ENCODE measurements around the gene DNAJC8.
A peak's percentile ranks its signal among the peaks of the same experiment; 100 is the strongest.

Gene DNAJC8

GRCh38 chr1:28249866-28250295, 17.1 kb upstream of the DNAJC8 start:
- no peak for DNase-seq (ENCODE audit: low spot score)

GRCh38 chr1:28249013-28249865, 16.4 kb upstream of the DNAJC8 start:
- DNase-seq (ENCODE audit: low spot score) = no peak

- DNase-seq (ENCODE audit: low spot score) = peak; percentile 83
These were observed 15.6 kb upstream of the DNAJC8 start for GRCh38 chr1:28248273-28249012.

GRCh38 chr1:28247612-28248272, 14.9 kb upstream of the DNAJC8 start:
- DNase-seq (ENCODE audit: low spot score) = no peak

GRCh38 chr1:28246427-28246832, 13.6 kb upstream of the DNAJC8 start:
- DNase-seq (ENCODE audit: low spot score) = no peak

DNA sequence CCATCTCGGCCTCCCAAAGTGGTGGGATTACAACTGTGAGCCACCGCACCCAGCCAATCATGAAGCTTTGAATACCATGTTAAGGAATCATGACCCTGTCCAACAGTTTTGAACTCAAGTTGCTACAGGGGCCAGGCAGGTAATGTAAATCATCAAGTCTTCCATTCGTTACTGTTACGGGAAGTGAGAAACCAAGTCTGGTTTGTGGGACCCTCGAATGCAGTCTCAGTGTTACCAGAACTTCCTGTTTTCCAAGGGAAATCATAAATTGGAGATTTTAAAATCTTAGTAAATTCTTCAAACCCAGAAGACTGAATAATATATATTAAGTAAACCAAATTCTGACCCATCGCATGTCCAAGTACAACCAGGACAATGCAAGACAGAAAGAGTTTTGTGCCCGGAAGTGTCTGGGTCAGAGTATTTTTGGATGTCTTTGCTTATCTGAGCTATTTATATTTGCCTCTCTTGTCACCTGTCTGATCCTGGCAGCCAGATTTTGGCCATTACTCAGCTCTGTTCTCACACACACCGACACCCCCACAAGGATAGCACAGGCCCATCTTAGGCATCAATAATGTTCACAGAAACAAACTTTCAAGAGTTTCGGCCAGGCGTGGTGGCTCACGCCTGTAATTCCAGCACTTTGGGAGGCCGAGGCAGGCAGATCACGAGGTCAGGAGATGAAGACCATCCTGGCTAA, 11.9 kb upstream of the DNAJC8 start:
- DNase-seq (ENCODE audit: low spot score) = no peak

DNA sequence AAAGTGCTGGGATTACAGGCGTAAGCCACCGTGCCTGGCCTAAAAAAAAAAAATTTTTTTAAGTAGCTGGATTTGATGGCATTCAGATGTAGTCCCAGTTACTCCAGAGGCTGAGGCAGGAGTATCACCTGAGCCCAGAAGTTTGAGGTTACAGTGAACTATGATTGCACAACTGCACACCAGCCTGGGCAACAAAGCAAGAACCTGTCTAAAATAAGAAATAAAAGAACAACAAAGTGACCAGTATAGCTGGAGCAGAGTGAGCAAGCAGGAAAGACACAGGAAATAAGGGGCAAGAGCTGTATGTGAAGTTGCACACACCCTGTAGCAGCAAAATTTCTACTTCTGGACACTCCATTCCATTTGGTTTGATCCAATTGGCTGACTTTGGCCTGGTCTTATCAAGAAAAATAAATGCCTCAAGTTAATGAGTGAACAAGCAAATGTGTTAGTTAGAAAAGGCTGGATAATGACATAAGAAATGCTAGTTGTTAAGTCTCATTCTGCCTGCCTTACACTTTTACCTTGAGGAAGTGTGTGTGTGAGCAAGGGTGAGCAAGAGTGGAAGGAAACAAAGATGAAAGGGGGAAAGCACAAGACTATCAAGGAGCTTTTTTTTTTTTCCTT, 11.0 kb upstream of the DNAJC8 start:
- DNase-seq (ENCODE audit: low spot score) = no peak

- DNase-seq (ENCODE audit: low spot score) = no peak
These were observed 8.9 kb upstream of the DNAJC8 start for GRCh38 chr1:28241638-28242241.

- no peak for DNase-seq (ENCODE audit: low spot score)
These were observed 7.2 kb upstream of the DNAJC8 start for GRCh38 chr1:28240024-28240423.

DNA sequence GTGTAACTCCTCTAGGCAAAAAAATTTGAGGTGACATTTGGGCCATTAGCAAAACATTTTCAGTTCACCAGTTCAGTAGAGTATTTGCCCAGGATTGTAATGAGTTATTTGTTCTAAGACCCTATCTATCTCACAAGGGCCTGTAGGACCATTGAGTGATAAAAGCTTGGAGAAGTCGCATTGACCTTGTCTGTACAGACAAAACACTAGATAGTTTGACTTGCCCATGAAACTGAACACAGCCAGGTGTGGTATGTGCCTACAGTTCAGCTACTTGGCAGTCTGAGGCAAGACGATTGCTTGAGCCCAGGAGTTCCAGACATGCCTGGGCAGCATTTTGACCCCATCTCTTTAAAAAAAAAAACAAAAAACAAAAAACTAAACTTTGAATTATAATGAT, 6.2 kb upstream of the DNAJC8 start:
- no peak for DNase-seq (ENCODE audit: low spot score)

GRCh38 chr1:28236656-28237322, 4.0 kb upstream of the DNAJC8 start:
- no peak for DNase-seq (ENCODE audit: low spot score)

DNA sequence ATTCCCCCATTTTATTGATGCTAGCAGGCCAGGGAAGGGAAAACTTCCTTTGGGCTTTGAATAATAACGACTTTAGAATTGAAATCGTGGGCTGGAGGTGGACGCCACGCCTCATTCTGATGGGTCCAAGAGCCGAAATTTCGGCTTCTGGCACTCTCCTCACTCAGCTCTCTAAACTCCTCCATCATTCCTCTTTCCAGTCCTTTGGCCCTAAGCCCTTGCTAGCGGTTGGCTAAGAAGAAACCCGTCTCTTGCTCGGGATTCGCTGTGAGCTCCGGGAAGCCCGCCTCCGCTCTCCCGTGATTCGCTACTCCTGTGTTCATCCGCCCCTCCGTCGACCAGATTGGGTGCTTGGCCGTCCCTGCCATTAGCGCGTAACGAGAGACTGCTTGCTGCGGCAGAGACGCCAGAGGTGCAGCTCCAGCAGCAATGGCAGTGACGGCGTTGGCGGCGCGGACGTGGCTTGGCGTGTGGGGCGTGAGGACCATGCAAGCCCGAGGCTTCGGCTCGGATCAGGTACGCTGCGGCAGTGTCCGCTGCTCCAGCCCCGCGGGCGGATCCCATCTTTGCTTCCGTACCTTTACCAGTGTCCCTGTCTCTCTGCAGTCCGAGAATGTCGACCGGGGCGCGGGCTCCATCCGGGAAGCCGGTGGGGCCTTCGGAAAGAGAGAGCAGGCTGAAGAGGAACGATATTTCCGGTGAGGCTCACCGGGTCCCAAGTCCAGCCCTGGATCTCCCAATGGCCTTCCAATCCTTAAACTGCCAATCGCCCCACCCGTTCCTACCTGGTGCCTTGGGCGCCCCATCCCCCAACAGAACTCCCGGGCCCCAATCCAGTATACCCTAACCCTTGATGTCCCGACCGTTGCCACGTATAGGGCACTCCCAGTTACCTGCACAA, 3.2 kb upstream of the DNAJC8 start, which contains the start of gene ATP5IF1:
Gene ATP5IF1, plus strand, starts transcription at position 370 of the 901 bp plus-strand sequence. Its CDS starts 60 bp downstream, at position 430.
- peak; percentile 96 for DNase-seq (ENCODE audit: low spot score)

- no peak for DNase-seq (ENCODE audit: low spot score)
These were observed 406 bp upstream of the DNAJC8 start for GRCh38 chr1:28233264-28233606.

- no peak for DNase-seq (ENCODE audit: low spot score)
These were observed 2.8 kb downstream of the DNAJC8 start for GRCh38 chr1:28229996-28230395.

DNA sequence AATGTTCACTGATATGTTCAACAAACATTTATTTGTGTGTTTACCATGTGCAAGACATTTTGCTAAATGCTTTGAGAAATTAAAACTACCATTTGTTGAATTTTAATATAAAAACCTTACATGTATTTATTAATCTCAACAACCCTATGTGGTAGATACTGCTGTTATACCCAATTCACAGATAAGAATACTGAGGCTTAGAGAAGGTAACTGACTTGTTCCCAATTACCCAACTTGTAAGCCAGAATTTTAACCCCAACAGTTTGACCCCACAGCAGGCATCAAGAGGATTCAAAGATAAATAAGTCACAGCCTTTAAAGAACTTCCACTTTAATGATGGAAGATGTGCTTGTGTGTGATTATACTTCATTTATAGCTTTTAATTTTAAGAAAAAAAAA, 3.7 kb downstream of the DNAJC8 start:
- DNase-seq (ENCODE audit: low spot score) = no peak

DNA sequence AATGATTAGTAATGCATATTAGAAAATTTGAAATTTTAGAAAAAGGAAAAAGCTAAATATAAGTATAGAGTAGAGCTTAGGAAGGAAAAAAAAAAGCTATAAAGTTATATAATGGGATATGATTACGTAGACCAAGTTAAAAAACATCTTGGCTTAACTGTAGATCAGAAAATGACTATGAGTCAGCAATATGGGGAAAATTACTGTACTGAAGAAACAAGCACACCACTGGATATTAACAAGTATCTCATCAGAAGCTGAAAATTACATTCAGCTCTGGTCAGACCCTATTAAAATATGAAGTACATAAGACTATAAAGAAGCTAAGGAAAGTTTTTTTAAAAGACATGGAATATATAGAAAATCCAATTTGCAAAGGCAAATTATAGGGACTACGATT, 19.5 kb downstream of the DNAJC8 start:
- DNase-seq (ENCODE audit: low spot score) = no peak

DNA sequence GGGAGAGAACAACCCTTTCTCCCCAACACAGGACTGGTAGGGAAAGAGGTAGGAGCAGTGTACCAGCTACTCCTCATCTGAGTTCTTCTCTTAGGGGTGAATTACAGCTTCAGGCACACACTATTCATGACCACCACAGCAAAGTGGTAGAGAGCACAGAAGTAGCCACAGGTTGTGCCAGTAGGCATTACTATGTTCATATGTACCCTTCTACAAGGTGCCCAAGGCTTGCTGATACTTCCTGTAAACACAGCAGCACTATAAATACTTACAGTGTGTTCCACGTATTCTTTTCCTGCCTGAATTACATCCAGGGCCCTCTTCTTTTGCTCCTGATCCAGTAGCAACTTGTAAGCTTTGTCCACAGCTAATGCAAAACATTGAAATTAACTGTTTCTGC, 23.1 kb downstream of the DNAJC8 start:
- DNase-seq (ENCODE audit: low spot score) = no peak

DNA sequence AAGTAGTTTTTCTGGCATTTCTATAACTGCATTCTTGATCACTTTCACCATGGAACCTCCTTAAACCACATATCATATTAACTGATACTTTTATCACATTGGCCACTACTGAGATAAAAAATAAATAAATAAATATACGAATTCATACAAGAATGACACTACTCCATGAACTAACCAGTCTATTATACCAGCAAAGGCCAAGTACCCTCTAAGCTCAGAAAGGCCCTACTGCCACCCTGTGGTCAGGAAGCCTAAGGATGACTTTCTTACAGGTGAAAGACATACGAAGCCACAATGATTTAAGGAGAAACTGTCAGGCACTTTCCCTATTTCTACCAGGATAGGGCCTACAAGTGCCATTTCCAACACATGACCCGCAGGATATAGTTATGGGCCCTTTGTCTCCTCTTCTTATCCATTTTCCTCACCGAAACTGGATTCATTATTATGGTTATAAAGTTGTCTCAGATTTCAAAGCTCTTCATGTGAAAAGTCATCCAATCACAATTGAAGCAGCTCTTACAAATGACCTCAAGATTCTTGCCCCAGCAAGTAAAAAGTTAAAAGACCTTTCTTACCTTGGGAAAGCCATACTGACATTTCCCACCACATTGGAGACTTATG, 23.9 kb downstream of the DNAJC8 start:
- DNase-seq (ENCODE audit: low spot score) = no peak

GRCh38 chr1:28205243-28205642, 27.6 kb downstream of the DNAJC8 start:
- no peak for DNase-seq (ENCODE audit: low spot score)

Measured in left forelimb (tissue), 1 donor.